Ovary (tissue), 9 donors: ENCODE data around the gene AKAP8L. TPM values are rescaled to one million over a fixed set of nuclear protein-coding genes. Genes with fewer than 3 reads are reported as not detected.

Experiments
- DNase-seq, 5 donors: peaks; one replicate each; pipeline ENCODE4 v3.0.0-alpha.2; 2019 to 2020
- H3K27ac ChIP-seq, 2 donors: fragments of 200-600 bp; one replicate each; pipeline versions ENCODE4 v1.5.1 to v1.8.0; 2019 to 2022
- H3K27me3 ChIP-seq: fragments of 200-600 bp; one replicate; pipeline ENCODE4 v1.8.0; 2022
- H3K36me3 ChIP-seq: fragments of 200-600 bp; sonication (generic); one replicate; pipeline ENCODE4 v1.5.1; 2019
- H3K4me1 ChIP-seq: one replicate; pipeline ENCODE4 v1.8.1; 2013; ENCODE audit warnings: mild to moderate bottlenecking, moderate library complexity; ENCODE audit not compliant: insufficient read depth
- H3K4me3 ChIP-seq: fragments of 200-600 bp; sonication (generic); one replicate; pipeline ENCODE4 v1.5.1; 2017
- H3K9me3 ChIP-seq, 2 donors: fragments of 200-600 bp in 1 of 2; sonication (generic) in 1 of 2; one replicate each; pipeline versions ENCODE4 v1.5.1 to v1.8.1; 2013 to 2019; ENCODE audit warnings: mild to moderate bottlenecking in 1 of 2, moderate library complexity in 1 of 2
- CTCF ChIP-seq, 3 donors: fragments of 450-650 bp in 2 of 3; fragments of 200-600 bp in 1 of 3; IDR thresholded peaks; one replicate each; pipeline versions ENCODE4 v1.5.1 to v1.8.0; 2016 to 2022; ENCODE audit warnings: antibody characterized with exemption in 3 of 3, mild to moderate bottlenecking in 1 of 3
- EP300 ChIP-seq: sonication (generic); formaldehyde crosslinking; IDR thresholded peaks from one replicate; pipeline ENCODE4 v1.6.1; 2017; ENCODE audit warnings: antibody characterized with exemption
- POLR2A ChIP-seq: fragments of 450-650 bp; IDR thresholded peaks from one replicate; pipeline ENCODE4 v1.6.1; 2017; ENCODE audit warnings: antibody characterized with exemption, mild to moderate bottlenecking, moderate library complexity
- WGBS, 3 donors: extraction: QIAGEN DNeasy Blood & Tissue Kit in 1 of 3; methylation state at CpG; one replicate each; pipeline versions ENCODE4 v1.1.5 to v1.1.7; 2013 to 2017; 5-methylcytosine and 5-hydroxymethylcytosine counted together
- intact Hi-C, 4 donors: fragments of 100-400 bp; cut with DNase I; formaldehyde crosslinking; loops; one replicate each; pipeline versions ENCODE4 v1.11.0 to v1.15.1; 2022 to 2023
- polyA plus RNA-seq, 2 donors: library from polyadenylated mRNA; stranded (reverse); fragments of 200-250 nt in 1 of 2; fragments of 350-450 nt in 1 of 2; fragmentation: Illumina TruSeq in 1 of 2; extraction: RNeasy Lipid Tissue Mini Kit (QIAGEN cat#74804) in 1 of 2; gene quantifications; one replicate each; pipeline ENCODE4 v1.2.3, GENCODE V29; 2013 to 2014
- total RNA-seq, 7 donors: library from RNA; depleted of rRNA in 2 of 7; stranded (reverse); fragments of >200 nt in 2 of 7; fragmentation: NEBNext Ultra II Directional in 3 of 7; extraction: Animal tissue kit (Norgen Biotek cat#: 25700) in 3 of 7; gene quantifications; one replicate each; pipeline versions ENCODE4 v1.1.0 to v1.2.4, GENCODE V29; 2016 to 2023
- donor health status: DM: no; HTN: no; CAD: no; lungs with moderate emphysema.
- donor health status: DM: no; HTN: no; CAD: no.
- donor health status: Bipolar disorder and iron deficiency.
- donor health status: DM: yes; HTN: yes; CAD: no.
- donor health status: DM: no; HTN: no; CAD: no.
- donor health status: DM: yes; HTN: yes; CAD: no.

AKAP8L gene
- total and polyA plus RNA-seq, 9 donors: 70.3 to 121 (median 93.0) TPM

- H3K27me3 ChIP-seq: no peaks in the 10 kb centered on the region
- no peak overlapping the region for H3K4me3 ChIP-seq
- H3K36me3 ChIP-seq: no peaks in the 10 kb centered on the region
- 95 to 97% (median 96%) methylated on average over 33 to 38 of the region's 38 CpGs for WGBS, 3 donors
- no peak overlapping the region for H3K27ac ChIP-seq
- no peak for DNase-seq
- no peaks in the 10 kb centered on the region for H3K9me3 ChIP-seq
- peaks cover 16% of the 10 kb centered on the region for H3K4me1 ChIP-seq
- intact Hi-C loops: loop anchor here in 1 of 4 donors (10.0 kb wide), 1 partner anchor 170 kb away; no protein-coding TSS in a partner anchor
- TF ChIP-seq EP300 (no peak), CTCF (IDR thresholded peaks at IDR 0.05) (no peak), POLR2A (no peak)
These were observed 6.0 kb upstream of the AKAP8L start for GRCh38 chr19:15424692-15425272.

GRCh38 chr19:15424121-15424520, 5.3 kb upstream of the AKAP8L start:
- DNase-seq: no peak
- Histone ChIP-seq H3K27me3 (no peaks in the 10 kb centered on the region), H3K36me3 (no peaks in the 10 kb centered on the region), H3K9me3 (no peaks in the 10 kb centered on the region), H3K4me1 (peaks cover 16% of the 10 kb centered on the region), H3K27ac (no peak overlapping the region), H3K4me3 (no peak overlapping the region)
- intact Hi-C loops: loop anchor here in 1 of 4 donors (10.0 kb wide), 1 partner anchor 169 kb away; no protein-coding TSS in a partner anchor
- 90 to 96% (median 95%) methylated on average over 13 of the region's 13 CpGs for WGBS, 3 donors
- TF ChIP-seq POLR2A (no peak), EP300 (no peak), CTCF (IDR thresholded peaks at IDR 0.05) (no peak)

GRCh38 chr19:15423130-15423529, 4.3 kb upstream of the AKAP8L start:
- peaks cover 16% of the 10 kb centered on the region for H3K4me1 ChIP-seq
- no peak for TF ChIP-seq POLR2A
- no peak for TF ChIP-seq CTCF (IDR thresholded peaks at IDR 0.05)
- no peak for TF ChIP-seq EP300
- no peak overlapping the region for H3K27ac ChIP-seq
- H3K9me3 ChIP-seq: no peaks in the 10 kb centered on the region
- H3K36me3 ChIP-seq: no peaks in the 10 kb centered on the region
- WGBS, 3 donors: 94 to 99% (median 96%) methylated on average over 6 of the region's 6 CpGs
- intact Hi-C loops: loop anchor here in 1 of 4 donors (10.0 kb wide), 1 partner anchor 168 kb away; no protein-coding TSS in a partner anchor
- H3K4me3 ChIP-seq: no peak overlapping the region
- DNase-seq: no peak
- no peaks in the 10 kb centered on the region for H3K27me3 ChIP-seq

GRCh38 chr19:15422296-15423075, 3.7 kb upstream of the AKAP8L start:
- H3K27ac ChIP-seq: peak overlapping the region; percentile 51 to 65
- TF ChIP-seq CTCF (IDR thresholded peaks at IDR 0.05) (no peak), POLR2A (no peak), EP300 (no peak)
- H3K4me3 ChIP-seq: no peak overlapping the region
- intact Hi-C loops: loop anchor here in 1 of 4 donors (10.0 kb wide), 1 partner anchor 168 kb away; no protein-coding TSS in a partner anchor
- no peaks in the 10 kb centered on the region for H3K27me3 ChIP-seq
- peaks cover 18% of the 10 kb centered on the region for H3K4me1 ChIP-seq
- no peak for DNase-seq
- 68 to 85% (median 73%) methylated on average over 21 to 22 of the region's 22 CpGs for WGBS, 3 donors
- no peaks in the 10 kb centered on the region for H3K36me3 ChIP-seq
- no peaks in the 10 kb centered on the region for H3K9me3 ChIP-seq
